Measurements from ENCODE around the gene TIMP3. TPM values are rescaled to one million over a fixed set of nuclear protein-coding genes. Genes with fewer than 3 reads are reported as not detected.

The TIMP3 gene
- total RNA-seq, 4 donors from 2014 or later, result 40.1 to 93.3 (median 67.5) TPM

- H3K4me3 ChIP-seq, result no peak overlapping the region
- DNase-seq, result no peak
- TF ChIP-seq POLR2A (IDR thresholded peaks at IDR 0.05) (no peak), CTCF (IDR thresholded peaks at IDR 0.05) (no peak)
- no peak overlapping the region for H3K27ac ChIP-seq
- H3K36me3 ChIP-seq, result no peaks in the 10 kb centered on the region
- no peaks in the 10 kb centered on the region for H3K4me1 ChIP-seq
- no peaks in the 10 kb centered on the region for H3K27me3 ChIP-seq
- no peaks in the 10 kb centered on the region for H3K9me3 ChIP-seq
These were observed 20.7 kb upstream of the TIMP3 start for GRCh38 chr22:32780726-32781310.

GRCh38 chr22:32781695-32782094 is 19.8 kb upstream of the TIMP3 start:
- TF ChIP-seq POLR2A (IDR thresholded peaks at IDR 0.05), result no peak
- TF ChIP-seq CTCF (IDR thresholded peaks at IDR 0.05), result no peak
- no peaks in the 10 kb centered on the region for H3K27me3 ChIP-seq
- H3K27ac ChIP-seq, result no peak overlapping the region
- DNase-seq, result no peak
- no peaks in the 10 kb centered on the region for H3K36me3 ChIP-seq
- no peak overlapping the region for H3K4me3 ChIP-seq
- H3K4me1 ChIP-seq, result no peaks in the 10 kb centered on the region
- no peaks in the 10 kb centered on the region for H3K9me3 ChIP-seq

- no peak for DNase-seq
- H3K36me3 ChIP-seq, result no peaks in the 10 kb centered on the region
- H3K9me3 ChIP-seq, result no peaks in the 10 kb centered on the region
- H3K27me3 ChIP-seq, result no peaks in the 10 kb centered on the region
- no peak for TF ChIP-seq CTCF (IDR thresholded peaks at IDR 0.05)
- TF ChIP-seq POLR2A (IDR thresholded peaks at IDR 0.05), result no peak
- H3K4me1 ChIP-seq, result no peaks in the 10 kb centered on the region
- no peak overlapping the region for H3K4me3 ChIP-seq
- H3K27ac ChIP-seq, result no peak overlapping the region
These were observed 16.0 kb upstream of the TIMP3 start for GRCh38 chr22:32785321-32786026.

- no peaks in the 10 kb centered on the region for H3K4me1 ChIP-seq
- no peaks in the 10 kb centered on the region for H3K9me3 ChIP-seq
- TF ChIP-seq CTCF (IDR thresholded peaks at IDR 0.05), result no peak
- no peak for TF ChIP-seq POLR2A (IDR thresholded peaks at IDR 0.05)
- H3K27me3 ChIP-seq, result no peaks in the 10 kb centered on the region
- no peaks in the 10 kb centered on the region for H3K36me3 ChIP-seq
- no peak overlapping the region for H3K4me3 ChIP-seq
- H3K27ac ChIP-seq, result no peak overlapping the region
- no peak for DNase-seq
These were observed 15.5 kb upstream of the TIMP3 start for GRCh38 chr22:32786027-32786418.

- Histone ChIP-seq H3K27ac (no peak overlapping the region), H3K36me3 (no peaks in the 10 kb centered on the region), H3K4me3 (no peak overlapping the region), H3K27me3 (no peaks in the 10 kb centered on the region), H3K4me1 (no peaks in the 10 kb centered on the region), H3K9me3 (no peaks in the 10 kb centered on the region)
- no peak for DNase-seq
- TF ChIP-seq POLR2A (IDR thresholded peaks at IDR 0.05) (no peak), CTCF (IDR thresholded peaks at IDR 0.05) (no peak)
These were observed 12.4 kb upstream of the TIMP3 start for GRCh38 chr22:32788904-32789624.

Data from Peyer's patch (tissue), 4 donors.